Measurements from ENCODE around the gene MICALL2.

MICALL2 gene

DNA sequence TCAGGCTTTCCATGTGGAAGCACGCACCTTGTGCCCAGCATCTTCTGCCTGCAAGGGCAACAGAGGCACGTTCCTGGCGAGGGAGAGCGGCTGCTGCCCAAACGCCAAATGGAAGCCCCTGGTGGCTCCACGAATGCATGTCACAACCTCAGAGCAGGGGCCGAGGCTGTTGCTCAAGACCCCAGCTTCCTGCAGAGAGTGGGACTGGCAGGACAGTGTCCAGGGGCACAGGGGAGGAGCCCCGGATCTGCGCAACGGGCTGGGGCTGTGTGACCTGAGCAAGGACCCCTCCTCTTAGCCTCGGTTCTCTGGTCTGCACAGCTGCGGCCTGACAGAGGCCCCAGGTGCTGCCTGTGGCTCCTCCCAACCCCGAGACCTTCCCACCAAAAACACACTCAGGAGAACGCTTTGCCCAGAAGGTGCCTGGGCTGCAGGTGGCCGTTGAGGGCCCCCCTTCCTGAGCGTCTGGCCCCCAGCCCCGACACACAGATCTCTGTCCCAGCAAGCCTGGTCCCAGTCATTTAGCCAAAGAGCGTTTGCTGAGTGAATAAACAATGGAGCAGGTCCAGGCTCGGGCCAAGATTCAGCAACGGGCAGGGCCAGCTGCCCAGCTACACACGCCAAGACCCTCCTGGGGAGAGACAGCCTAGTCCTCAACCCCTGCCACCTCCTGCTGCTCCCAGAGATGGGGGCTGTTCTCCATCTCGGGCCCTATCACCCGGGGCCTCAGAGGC is 1.2 kb downstream of the MICALL2 start:
- Histone ChIP-seq H3K27ac (ENCODE audit: low read length, poor library complexity, severe bottlenecking) (peak overlapping the region; percentile 80), H2BK120ac (ENCODE audit: low read depth, low read length) (peak overlapping the region; percentile 82), H2AFZ (ENCODE audit: low read depth, low read length) (no peak overlapping the region), H4K91ac (ENCODE audit: low read length) (peak overlapping the region; percentile 66), H4K8ac (ENCODE audit: low read length) (peak overlapping the region; percentile 50), H3K4me3 (ENCODE audit: insufficient read depth in 1 of 2, low read depth in 1 of 2, low read length in 2 of 2) (peak overlapping the region; percentile 87 to 94), H3K18ac (ENCODE audit: low read depth in 1 of 2, low read length in 2 of 2) (peak overlapping the region; percentile 58 to 91), H3K27me3 (ENCODE audit: control insufficient read depth in 1 of 2, insufficient read depth in 1 of 2, low read length in 2 of 2) (no peaks in the 10 kb centered on the region), H3K9ac (ENCODE audit: low read length) (peak overlapping the region; percentile 86), H3K14ac (ENCODE audit: low read length in 2 of 2) (peak overlapping the region in 1 of 2 experiments; percentile 91), H2BK5ac (ENCODE audit: low read depth, low read length, poor library complexity, severe bottlenecking) (no peak overlapping the region), H2BK12ac (ENCODE audit: low read length in 2 of 2) (peak overlapping the region; percentile 19 to 45), H3K23ac (ENCODE audit: low read length in 2 of 2) (peak overlapping the region in 1 of 2 experiments; percentile 2), H3K4me2 (ENCODE audit: low read length, poor library complexity, severe bottlenecking) (peak overlapping the region; percentile 94), H3K4me1 (ENCODE audit: control insufficient read depth, insufficient read depth, low read depth, low read length) (peaks cover 69% of the 10 kb centered on the region), H2AK5ac (ENCODE audit: low read length, severe bottlenecking) (no peak overlapping the region), H3K36me3 (ENCODE audit: control insufficient read depth in 1 of 2, insufficient read depth in 2 of 2, low read depth in 1 of 2, low read length in 2 of 2) (peaks cover 0 to 16% of the 10 kb centered on the region in 2 experiments), H3K4ac (ENCODE audit: low read depth in 1 of 2, low read length in 2 of 2) (peak overlapping the region; percentile 21 to 84), H3K9me3 (ENCODE audit: control insufficient read depth, low read length) (no peaks in the 10 kb centered on the region), H3K79me1 (replicated peaks; ENCODE audit: low read length, poor library complexity, severe bottlenecking) (peaks cover 11% of the 10 kb centered on the region), H2BK15ac (ENCODE audit: low read depth, poor library complexity, severe bottlenecking) (peak overlapping the region; percentile 29)
- peak; percentile 43 for DNase-seq
- WGBS = 53% methylated on average over 23 of the region's 23 CpGs

DNA sequence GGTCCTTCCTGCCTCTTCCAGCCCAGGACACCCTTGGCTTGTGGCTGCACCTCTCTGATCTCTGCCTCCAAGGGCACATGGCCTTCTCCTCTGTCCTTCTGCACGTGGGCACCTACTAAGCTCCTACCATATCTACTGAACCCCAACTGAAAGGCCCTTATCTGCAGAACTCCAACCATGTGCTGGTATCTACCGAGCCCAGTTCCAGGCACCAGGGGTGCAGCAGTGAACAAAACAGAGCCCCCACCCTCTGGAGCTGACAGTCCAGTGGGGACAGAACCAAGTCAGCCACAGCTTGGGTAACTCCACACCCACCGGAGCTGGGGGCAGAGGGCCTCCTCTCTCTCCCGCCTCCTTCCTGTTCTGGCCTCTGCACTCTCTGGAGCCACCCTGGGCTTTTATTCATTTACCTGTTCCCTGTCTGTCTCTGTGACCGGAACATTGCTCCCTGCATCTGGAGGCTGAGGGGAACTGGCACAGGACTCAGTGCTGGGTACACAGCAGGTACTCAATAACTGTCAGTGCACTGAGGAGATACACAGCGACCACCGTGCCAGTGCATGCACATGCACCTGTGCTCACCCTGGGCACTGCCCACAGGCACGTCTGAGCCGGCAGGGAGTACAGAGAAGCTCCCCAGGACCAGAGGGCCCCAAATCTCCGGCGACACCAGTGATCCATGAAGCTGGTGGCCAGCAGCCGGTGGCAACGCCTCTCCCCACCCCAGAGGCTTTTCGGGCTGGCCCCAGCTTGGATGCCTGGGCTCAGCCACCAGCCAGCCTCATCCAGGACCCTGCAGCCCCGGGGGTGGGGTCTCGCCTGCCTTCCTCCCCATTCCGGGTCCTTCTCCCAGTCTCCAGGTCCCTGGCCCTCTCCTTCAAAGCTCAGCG is 2.0 kb downstream of the MICALL2 start:
- DNase-seq = no peak
- H3K36me3 ChIP-seq (ENCODE audit: control insufficient read depth in 1 of 2, insufficient read depth in 2 of 2, low read depth in 1 of 2, low read length in 2 of 2) = peaks cover 0 to 16% of the 10 kb centered on the region in 2 experiments
- H2AFZ ChIP-seq (ENCODE audit: low read depth, low read length) = no peak overlapping the region
- peak overlapping the region; percentile 87 to 94 for H3K4me3 ChIP-seq (ENCODE audit: insufficient read depth in 1 of 2, low read depth in 1 of 2, low read length in 2 of 2)
- H2AK5ac ChIP-seq (ENCODE audit: low read length, severe bottlenecking) = no peak overlapping the region
- H3K27ac ChIP-seq (ENCODE audit: low read length, poor library complexity, severe bottlenecking) = no peak overlapping the region
- peak overlapping the region; percentile 62 for H4K91ac ChIP-seq (ENCODE audit: low read length)
- peak overlapping the region in 1 of 2 experiments; percentile 85 for H3K14ac ChIP-seq (ENCODE audit: low read length in 2 of 2)
- H2BK120ac ChIP-seq (ENCODE audit: low read depth, low read length) = no peak overlapping the region
- peak overlapping the region; percentile 94 for H3K4me2 ChIP-seq (ENCODE audit: low read length, poor library complexity, severe bottlenecking)
- peak overlapping the region in 1 of 2 experiments; percentile 31 for H3K4ac ChIP-seq (ENCODE audit: low read depth in 1 of 2, low read length in 2 of 2)
- H2BK15ac ChIP-seq (ENCODE audit: low read depth, poor library complexity, severe bottlenecking) = no peak overlapping the region
- peak overlapping the region; percentile 86 for H3K9ac ChIP-seq (ENCODE audit: low read length)
- peak overlapping the region in 1 of 2 experiments; percentile 34 for H2BK12ac ChIP-seq (ENCODE audit: low read length in 2 of 2)
- H4K8ac ChIP-seq (ENCODE audit: low read length) = no peak overlapping the region
- H3K4me1 ChIP-seq (ENCODE audit: control insufficient read depth, insufficient read depth, low read depth, low read length) = peaks cover 73% of the 10 kb centered on the region
- no peak overlapping the region for H3K23ac ChIP-seq (ENCODE audit: low read length in 2 of 2)
- H3K27me3 ChIP-seq (ENCODE audit: control insufficient read depth in 1 of 2, insufficient read depth in 1 of 2, low read length in 2 of 2) = no peaks in the 10 kb centered on the region
- H3K18ac ChIP-seq (ENCODE audit: low read depth in 1 of 2, low read length in 2 of 2) = peak overlapping the region in 1 of 2 experiments; percentile 46
- H3K79me1 ChIP-seq (replicated peaks; ENCODE audit: low read length, poor library complexity, severe bottlenecking) = peaks cover 17% of the 10 kb centered on the region
- H3K9me3 ChIP-seq (ENCODE audit: control insufficient read depth, low read length) = no peaks in the 10 kb centered on the region
- whole genome bisulfite sequencing = 68% methylated on average over 18 of the region's 18 CpGs
- H2BK5ac ChIP-seq (ENCODE audit: low read depth, low read length, poor library complexity, severe bottlenecking) = no peak overlapping the region

DNA sequence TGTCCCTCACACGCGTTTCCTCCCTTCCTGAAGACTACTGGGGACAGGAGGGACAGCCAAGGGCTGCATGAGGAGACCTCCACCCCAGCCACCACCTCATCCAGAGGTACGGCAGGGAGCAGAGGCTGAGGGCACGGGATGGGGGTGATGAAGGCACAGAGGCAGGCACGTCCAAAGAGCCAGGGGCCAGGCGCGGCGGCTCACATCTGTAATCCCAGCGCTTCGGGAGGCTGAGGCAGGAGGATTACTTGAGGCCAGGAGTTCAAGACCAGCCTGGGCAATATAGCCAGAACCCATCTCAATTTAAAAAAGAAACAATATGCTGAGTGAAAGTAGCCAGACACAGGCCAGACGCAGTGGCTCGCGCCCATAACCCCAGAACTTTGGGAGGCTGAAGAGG is 3.3 kb downstream of the MICALL2 start:
- WGBS = 91% methylated on average over 13 of the region's 13 CpGs
- peaks cover 0 to 26% of the 10 kb centered on the region in 2 experiments for H3K36me3 ChIP-seq (ENCODE audit: control insufficient read depth in 1 of 2, insufficient read depth in 2 of 2, low read depth in 1 of 2, low read length in 2 of 2)
- DNase-seq = no peak

More for the DNA sequence above, 3.3 kb downstream of the MICALL2 start:
- Histone ChIP-seq H2BK15ac (ENCODE audit: low read depth, poor library complexity, severe bottlenecking) (no peak overlapping the region), H3K4me2 (ENCODE audit: low read length, poor library complexity, severe bottlenecking) (no peak overlapping the region), H2BK120ac (ENCODE audit: low read depth, low read length) (no peak overlapping the region), H2AK5ac (ENCODE audit: low read length, severe bottlenecking) (peak overlapping the region; percentile 62), H3K27ac (ENCODE audit: low read length, poor library complexity, severe bottlenecking) (no peak overlapping the region), H3K23ac (ENCODE audit: low read length in 2 of 2) (no peak overlapping the region), H3K14ac (ENCODE audit: low read length in 2 of 2) (peak overlapping the region in 1 of 2 experiments; percentile 9), H4K8ac (ENCODE audit: low read length) (peak overlapping the region; percentile 52), H3K4ac (ENCODE audit: low read depth in 1 of 2, low read length in 2 of 2) (peak overlapping the region in 1 of 2 experiments; percentile 48), H3K9ac (ENCODE audit: low read length) (no peak overlapping the region), H3K9me3 (ENCODE audit: control insufficient read depth, low read length) (no peaks in the 10 kb centered on the region), H2BK12ac (ENCODE audit: low read length in 2 of 2) (peak overlapping the region; percentile 8 to 81), H2AFZ (ENCODE audit: low read depth, low read length) (no peak overlapping the region), H3K27me3 (ENCODE audit: control insufficient read depth in 1 of 2, insufficient read depth in 1 of 2, low read length in 2 of 2) (no peaks in the 10 kb centered on the region), H3K4me1 (ENCODE audit: control insufficient read depth, insufficient read depth, low read depth, low read length) (peaks cover 80% of the 10 kb centered on the region), H3K4me3 (ENCODE audit: insufficient read depth in 1 of 2, low read depth in 1 of 2, low read length in 2 of 2) (no peak overlapping the region), H3K79me1 (replicated peaks; ENCODE audit: low read length, poor library complexity, severe bottlenecking) (peaks cover 26% of the 10 kb centered on the region), H3K18ac (ENCODE audit: low read depth in 1 of 2, low read length in 2 of 2) (peak overlapping the region in 1 of 2 experiments; percentile 92), H2BK5ac (ENCODE audit: low read depth, low read length, poor library complexity, severe bottlenecking) (no peak overlapping the region), H4K91ac (ENCODE audit: low read length) (peak overlapping the region; percentile 67)

Data from mesenchymal stem cell (in vitro differentiated cells and primary cell).